Peyer's patch (tissue), 4 donors: ENCODE data around the gene SYNDIG1.

Experiments used
- POLR2A ChIP-seq, 2 donors: fragments of 450-650 bp; IDR thresholded peaks; one replicate each; pipeline ENCODE4 v1.5.1; 2017; ENCODE audit warnings: antibody characterized with exemption in 2 of 2, mild to moderate bottlenecking in 2 of 2, moderate library complexity in 2 of 2
- TF ChIP-seq, protein P1 (sequence below), 6 experiments: fragments of 450-650 bp in 4 of 6; fragments of 200-600 bp in 2 of 6; sonication (generic) in 1 of 6; IDR thresholded peaks; one replicate each; pipeline ENCODE4 v1.5.1; 2017 to 2019; ENCODE audit warnings: antibody characterized with exemption in 6 of 6, mild to moderate bottlenecking in 3 of 6, moderate library complexity in 1 of 6

DNA sequence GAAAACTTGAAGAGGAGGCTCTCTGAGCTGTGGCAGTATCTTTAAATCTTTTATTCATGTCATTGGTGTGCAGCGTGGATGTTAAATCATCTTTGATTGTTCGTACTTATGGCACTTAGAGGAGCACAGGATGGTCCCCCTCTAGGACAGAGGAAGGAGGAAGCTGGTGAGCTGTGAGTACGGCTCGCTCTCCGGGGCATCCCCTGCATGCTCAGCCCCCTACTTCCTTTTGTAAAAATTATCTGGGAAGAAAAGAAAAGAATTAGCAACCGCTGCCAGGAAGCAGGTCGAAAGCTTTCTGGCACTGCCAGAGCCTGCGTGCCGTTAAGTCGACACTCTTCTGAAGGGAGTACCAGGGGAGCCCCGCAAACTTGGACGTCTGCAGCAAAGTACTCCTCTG lies 158.5 kb downstream of the SYNDIG1 start:
- TF ChIP-seq, protein P1, sequence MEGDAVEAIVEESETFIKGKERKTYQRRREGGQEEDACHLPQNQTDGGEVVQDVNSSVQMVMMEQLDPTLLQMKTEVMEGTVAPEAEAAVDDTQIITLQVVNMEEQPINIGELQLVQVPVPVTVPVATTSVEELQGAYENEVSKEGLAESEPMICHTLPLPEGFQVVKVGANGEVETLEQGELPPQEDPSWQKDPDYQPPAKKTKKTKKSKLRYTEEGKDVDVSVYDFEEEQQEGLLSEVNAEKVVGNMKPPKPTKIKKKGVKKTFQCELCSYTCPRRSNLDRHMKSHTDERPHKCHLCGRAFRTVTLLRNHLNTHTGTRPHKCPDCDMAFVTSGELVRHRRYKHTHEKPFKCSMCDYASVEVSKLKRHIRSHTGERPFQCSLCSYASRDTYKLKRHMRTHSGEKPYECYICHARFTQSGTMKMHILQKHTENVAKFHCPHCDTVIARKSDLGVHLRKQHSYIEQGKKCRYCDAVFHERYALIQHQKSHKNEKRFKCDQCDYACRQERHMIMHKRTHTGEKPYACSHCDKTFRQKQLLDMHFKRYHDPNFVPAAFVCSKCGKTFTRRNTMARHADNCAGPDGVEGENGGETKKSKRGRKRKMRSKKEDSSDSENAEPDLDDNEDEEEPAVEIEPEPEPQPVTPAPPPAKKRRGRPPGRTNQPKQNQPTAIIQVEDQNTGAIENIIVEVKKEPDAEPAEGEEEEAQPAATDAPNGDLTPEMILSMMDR (IDR thresholded peaks at IDR 0.05), result no peak
- TF ChIP-seq POLR2A (IDR thresholded peaks at IDR 0.05), result no peak
